SIG-M5 treated with dmso at 0.1 percent for 504 hours (cell line): ENCODE results near the gene SSU72.
"Not testable (repeated sequence)": the region's sequence is repeated elsewhere in the genome, so short reads cannot be mapped to it uniquely, and the experiment has no call there.

Experiments used
- DNase-seq: peaks from one replicate; lab custom pipeline; 2025; ENCODE audit not compliant: unreplicated experiment; lab: John Stamatoyannopoulos, UW

The SSU72 gene

GRCh38 chr1:1508775-1509464, 65.7 kb downstream of the SSU72 start:
- not testable (repeated sequence) for DNase-seq

GRCh38 chr1:1507305-1507704, 67.4 kb downstream of the SSU72 start:
- no peak for DNase-seq

DNA sequence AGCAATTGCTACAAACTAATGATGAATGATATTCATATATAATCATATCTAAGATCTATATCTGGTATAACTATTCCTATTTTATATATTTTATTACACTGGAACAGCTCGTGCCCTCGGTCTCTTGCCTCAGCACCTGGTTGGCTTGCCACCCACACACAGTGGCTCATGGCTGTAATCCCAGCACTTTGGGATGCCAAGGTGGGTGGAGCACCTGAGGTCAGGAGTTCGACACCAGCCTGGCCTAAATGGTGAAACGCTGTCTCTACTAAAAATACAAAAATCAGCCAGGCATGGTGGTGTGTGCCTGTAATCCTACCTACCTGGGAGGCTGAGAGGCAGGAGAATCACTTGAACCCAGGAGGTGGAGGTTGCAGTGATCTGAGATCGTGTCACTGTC, 68.9 kb downstream of the SSU72 start:
- not testable (repeated sequence) for DNase-seq

DNA sequence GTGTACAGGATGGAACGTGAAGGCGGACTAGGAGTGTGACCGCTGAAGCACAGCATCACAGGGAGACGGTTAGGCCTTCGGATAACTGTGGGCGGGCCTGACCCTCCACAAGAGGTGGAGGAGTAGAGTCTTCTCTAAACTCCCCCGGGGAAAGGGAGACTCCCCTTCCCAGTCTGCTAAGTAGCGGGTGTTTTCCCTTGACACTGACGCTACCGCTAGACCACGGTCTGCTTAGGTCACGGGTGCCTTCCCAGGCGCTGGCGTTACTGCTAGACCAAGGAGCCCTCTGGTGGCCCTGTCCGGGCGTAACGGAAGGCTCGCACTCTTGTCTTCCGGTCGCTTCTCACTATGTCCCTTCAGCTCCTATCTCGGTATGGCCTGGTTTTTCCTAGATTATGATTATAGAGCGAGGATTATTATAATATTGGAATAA, 69.3 kb downstream of the SSU72 start:
- DNase-seq = peak; percentile 45

GRCh38 chr1:1504777-1505365, 69.8 kb downstream of the SSU72 start:
- DNase-seq = peak; percentile 58

- DNase-seq = not testable (repeated sequence)
Measured at GRCh38 chr1:1495461-1495975, 79.1 kb downstream of the SSU72 start.

DNA sequence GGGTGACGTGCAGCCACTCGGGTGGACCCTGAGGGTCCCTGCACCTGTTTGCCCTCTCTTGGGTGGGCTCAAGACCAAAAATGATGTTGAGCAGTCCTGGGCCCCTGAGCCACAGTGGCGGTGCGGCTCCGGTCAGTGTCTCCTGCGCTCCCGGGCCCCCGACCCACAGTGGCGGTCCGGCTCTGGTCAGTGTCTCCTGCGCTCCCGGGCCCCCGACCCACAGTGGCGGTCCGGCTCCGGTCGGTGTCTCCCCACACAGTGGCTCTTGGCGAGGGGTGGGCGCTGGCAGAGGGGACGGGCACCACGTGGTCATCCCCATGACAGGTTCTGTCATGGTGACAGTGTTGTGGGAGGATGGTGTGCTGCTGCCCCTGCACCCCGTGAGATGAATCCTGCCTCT, 80.4 kb downstream of the SSU72 start:
- DNase-seq = not testable (repeated sequence)
